B cell (primary cell): ENCODE data around the gene PCSK6.

Experiments
- CTCF ChIP-seq: fragments of 200-600 bp; IDR thresholded peaks from one replicate; pipeline ENCODE4 v1.8.0; 2022; ENCODE audit warnings: antibody characterized with exemption, mild to moderate bottlenecking
- EZH2 ChIP-seq: IDR thresholded peaks from 2 replicates; pipeline ENCODE4 v1.6.1; 2012; ENCODE audit warnings: borderline replicate concordance, low read depth, mild to moderate bottlenecking, moderate library complexity, low read length; ENCODE audit not compliant: insufficient read depth, poor library complexity, severe bottlenecking

GRCh38 chr15:101525087-101525669 lies 35.7 kb upstream of the PCSK6 start:
- TF ChIP-seq CTCF, result no peak
- TF ChIP-seq EZH2, result no peak
